BJ (cell line): ENCODE results near the gene PRELID3B. TPM values are rescaled to one million over a fixed set of nuclear protein-coding genes. Genes with fewer than 3 reads are reported as not detected.
A peak's percentile ranks its signal among the peaks of the same experiment; 100 is the strongest.

ENCODE experiments used
- CTCF ChIA-PET: fragments of 350-600 bp; formaldehyde crosslinking; extraction: SDS; loops from one replicate; lab custom pipeline; 2021; ENCODE audit warnings: antibody characterized with exemption, inconsistent platforms; lab: Yijun Ruan, JAX
- POLR2A ChIA-PET: fragments of 300-600 bp; sonication (Branson Sonifier 250); formaldehyde crosslinking; extraction: SDS; loops from one replicate; lab custom pipeline; 2021; ENCODE audit warnings: antibody characterized with exemption; lab: Charles Lee
- DNase-seq: peaks from one replicate; pipeline ENCODE4 v3.0.0-alpha.2; 2011; ENCODE audit warnings: low read depth
- H3K27me3 ChIP-seq: 2 replicates; pipeline ENCODE4 v1.6.0; 2011; ENCODE audit warnings: low read length; ENCODE audit not compliant: control insufficient read depth, insufficient read depth
- H3K36me3 ChIP-seq: 2 replicates; pipeline ENCODE4 v1.5.1; 2011; ENCODE audit warnings: low read length; ENCODE audit not compliant: control insufficient read depth, insufficient read depth
- H3K4me3 ChIP-seq: 2 replicates; pipeline ENCODE4 v1.5.1; 2011; ENCODE audit warnings: low read depth, mild to moderate bottlenecking, control low read depth, low read length
- CTCF ChIP-seq: IDR thresholded peaks from 2 replicates; pipeline ENCODE4 v1.5.1; 2011; ENCODE audit warnings: low read depth, mild to moderate bottlenecking, control low read depth, inconsistent platforms, low read length, moderate library complexity; ENCODE audit not compliant: insufficient read depth
- polyA minus RNA-seq: library from RNA; depleted of rRNA, polyadenylated mRNA; stranded (reverse); fragments of >200 nt; gene quantifications from 2 replicates; pipeline ENCODE4 v1.2.3, GENCODE V29; 2011; rRNA and poly(A)+ RNA removed
- polyA plus RNA-seq: library from polyadenylated mRNA; depleted of rRNA; stranded (reverse); fragments of >200 nt; gene quantifications from 2 replicates; pipeline ENCODE4 v1.2.3, GENCODE V29; 2011; rRNA removed

PRELID3B gene
- 76.0 and 85.4 TPM in 2 replicates for polyA plus RNA-seq
- polyA minus RNA-seq: 44.5 and 99.0 TPM in 2 replicates

DNA sequence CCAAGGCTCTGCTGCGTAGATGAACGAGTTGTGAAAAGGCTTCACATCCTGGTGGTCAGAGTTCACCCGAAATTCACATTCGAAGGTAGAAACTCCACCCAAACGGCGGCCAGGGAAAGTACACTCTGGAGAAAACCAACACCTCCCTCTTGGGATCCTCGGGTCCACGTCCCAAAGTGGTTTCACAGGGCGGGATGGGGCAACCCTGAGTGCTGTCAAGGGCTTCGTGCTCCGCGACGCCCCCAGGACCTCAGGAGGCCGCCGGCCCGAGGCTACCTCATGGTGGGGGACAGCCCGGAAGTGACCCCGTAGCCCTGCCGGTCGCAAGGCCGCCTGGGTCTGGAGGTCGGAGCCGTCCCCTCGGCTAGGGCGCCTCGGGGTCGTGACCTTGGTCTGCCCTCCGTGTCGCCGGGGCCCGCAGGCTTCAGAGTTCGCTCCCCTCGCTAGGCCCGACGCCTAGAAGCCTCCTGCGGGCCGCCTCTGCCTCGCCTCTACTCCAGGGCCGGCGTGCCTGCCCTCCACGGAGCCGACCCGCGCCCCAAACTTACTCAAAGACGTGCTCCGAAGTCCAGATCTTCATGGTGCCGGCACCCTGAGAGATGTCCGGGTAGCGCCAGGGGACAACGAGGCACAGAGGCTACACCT, at the start of gene PRELID3B:
Gene PRELID3B, minus strand, starts transcription at position 636 of the 645 bp plus-strand sequence. Its CDS starts 56 bp downstream, at position 580.
- Histone ChIP-seq H3K36me3 (peaks cover 6% of the 10 kb centered on the region), H3K4me3 (peak within 1 kb of the TSS; percentile 94), H3K27me3 (no peaks in the 10 kb centered on the region)
- DNase-seq: no peak
- ChIA-PET CTCF (interaction anchor here (1.4 kb wide), 1 partner anchor 10 kb away, joined by 6 read pairs; the partner anchor contains the start of gene ATP5F1E), POLR2A (no interaction called here)
- no peak for TF ChIP-seq CTCF

GRCh38 chr20:59087829-59088433, 45.3 kb upstream of the PRELID3B start:
- Histone ChIP-seq H3K4me3 (no peak overlapping the region), H3K36me3 (no peaks in the 10 kb centered on the region), H3K27me3 (peaks cover 2% of the 10 kb centered on the region; the same call in 1 of the 2 replicates)
- POLR2A ChIA-PET: no interaction called here
- CTCF ChIA-PET: interaction anchor here (0.6 to 3.1 kb wide), 25 partner anchors 9 to 408 kb away, joined by 3 to 17 read pairs (median 4); no protein-coding TSS in a partner anchor
- peak; percentile 88 for TF ChIP-seq CTCF
- DNase-seq: no peak

DNA sequence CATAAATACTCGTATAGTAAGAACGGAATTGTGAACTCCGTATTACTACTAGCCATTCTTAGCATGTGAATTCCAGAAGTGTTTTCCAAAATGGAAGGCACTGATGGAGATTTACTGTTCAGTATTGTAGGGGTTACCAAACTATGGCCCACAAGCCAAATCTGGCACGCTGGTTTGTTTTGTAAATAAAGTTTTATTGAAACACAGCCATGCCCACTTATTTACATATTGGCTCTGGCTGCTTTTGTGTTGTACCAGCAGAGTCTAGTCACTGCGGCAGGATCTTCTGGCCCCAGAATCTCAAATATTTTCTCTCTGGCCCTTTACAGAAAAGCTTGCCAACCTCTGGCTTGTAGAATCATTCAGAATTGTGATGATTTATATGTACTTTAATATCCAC, 44.3 kb upstream of the PRELID3B start:
- DNase-seq: no peak
- no peaks in the 10 kb centered on the region for H3K36me3 ChIP-seq
- ChIA-PET POLR2A (no interaction called here), CTCF (interaction anchor here (0.7 to 3.1 kb wide), 16 partner anchors 10 to 485 kb away, joined by 3 to 17 read pairs (median 4); no protein-coding TSS in a partner anchor)
- H3K27me3 ChIP-seq: peaks cover 2% of the 10 kb centered on the region; the same call in 1 of the 2 replicates
- no peak for TF ChIP-seq CTCF
- no peak overlapping the region for H3K4me3 ChIP-seq

DNA sequence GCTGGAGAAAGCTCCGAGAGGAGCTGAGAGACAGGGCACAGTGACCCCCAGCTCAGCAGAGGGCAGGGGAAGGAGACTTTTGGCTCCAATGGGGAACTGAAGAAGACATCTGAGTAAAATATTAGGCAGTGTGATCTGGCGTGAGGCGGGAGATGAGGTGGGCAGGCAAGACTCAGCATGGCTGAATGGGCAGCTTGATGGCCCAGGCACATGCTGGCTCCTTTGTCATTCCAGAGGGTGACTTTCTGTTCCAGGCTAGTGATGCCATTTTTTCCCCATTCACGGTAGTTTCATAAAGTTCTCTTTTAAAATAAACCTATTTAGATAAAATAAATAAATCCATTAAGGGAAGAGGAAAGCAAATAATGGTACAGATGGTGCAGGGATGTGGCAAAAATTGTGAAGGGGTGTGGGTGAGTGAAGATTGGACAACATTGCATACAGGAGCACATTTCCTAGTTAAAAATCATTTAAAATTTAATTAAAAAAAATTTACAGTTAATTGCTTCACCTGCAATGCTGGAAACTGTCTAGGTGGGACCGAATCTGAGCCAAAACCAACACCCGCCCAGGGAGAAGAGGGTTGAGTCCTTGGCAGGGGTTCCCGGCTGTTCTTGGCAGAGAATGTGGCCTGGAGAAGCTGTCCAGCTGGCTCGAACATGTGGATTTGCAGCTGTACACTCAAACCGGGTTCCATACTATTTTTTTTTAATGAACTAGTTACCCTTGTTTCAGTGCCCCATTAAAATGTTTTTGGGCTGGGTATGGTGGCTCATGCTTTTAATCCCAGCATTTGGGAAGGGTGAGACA, 41.7 kb upstream of the PRELID3B start:
- H3K4me3 ChIP-seq: no peak overlapping the region
- TF ChIP-seq CTCF: no peak
- DNase-seq: no peak
- ChIA-PET POLR2A (no interaction called here), CTCF (interaction anchor here (0.6 to 2.0 kb wide), 2 partner anchors 19 to 21 kb away, joined by 3 to 11 read pairs; no protein-coding TSS in a partner anchor)
- no peaks in the 10 kb centered on the region for H3K36me3 ChIP-seq
- H3K27me3 ChIP-seq: peaks cover 2% of the 10 kb centered on the region; the same call in 1 of the 2 replicates
